Measurements from ENCODE around the gene DUSP5.

DUSP5 gene

GRCh38 chr10:110501142-110501937 lies 3.6 kb downstream of the DUSP5 start:
- peak; percentile 87 for DNase-seq

DNA sequence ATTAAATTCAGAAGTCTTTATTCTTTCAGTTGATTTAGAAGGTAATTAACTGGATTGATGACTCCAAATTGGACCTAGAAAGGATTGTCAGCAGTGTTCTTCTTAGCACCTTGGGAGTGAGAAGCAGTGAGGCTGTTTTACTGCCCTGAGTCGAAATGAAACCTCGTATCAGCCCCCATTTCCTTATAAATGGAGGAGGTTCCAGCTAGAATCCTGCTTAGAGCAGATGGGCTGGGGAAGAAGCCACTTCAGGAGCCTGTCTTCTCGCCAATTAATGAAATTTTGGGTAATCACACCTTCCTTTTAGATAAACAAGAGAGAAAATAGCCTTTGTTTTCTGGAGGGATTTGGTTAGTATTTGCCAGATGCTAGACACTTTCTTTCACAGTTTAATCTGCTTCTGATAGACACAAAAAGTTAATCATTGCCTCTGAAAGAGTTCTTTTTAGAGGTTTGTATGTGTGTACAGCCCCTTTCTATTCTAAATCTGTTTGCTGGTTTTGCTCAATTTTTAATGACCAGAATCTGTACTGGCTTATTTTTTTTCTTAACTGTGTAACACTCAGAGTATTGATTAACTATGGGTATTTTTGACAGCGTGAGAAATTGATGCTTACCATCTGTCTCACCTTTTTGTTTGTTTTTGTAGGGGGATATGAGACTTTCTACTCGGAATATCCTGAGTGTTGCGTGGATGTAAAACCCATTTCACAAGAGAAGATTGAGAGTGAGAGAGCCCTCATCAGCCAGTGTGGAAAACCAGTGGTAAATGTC lies 4.6 kb downstream of the DUSP5 start:
- no peak for DNase-seq

GRCh38 chr10:110502851-110503301 lies 5.2 kb downstream of the DUSP5 start:
- DNase-seq: peak; percentile 79

- no peak for DNase-seq
Observed at GRCh38 chr10:110503528-110504110, 5.9 kb downstream of the DUSP5 start.

DNA sequence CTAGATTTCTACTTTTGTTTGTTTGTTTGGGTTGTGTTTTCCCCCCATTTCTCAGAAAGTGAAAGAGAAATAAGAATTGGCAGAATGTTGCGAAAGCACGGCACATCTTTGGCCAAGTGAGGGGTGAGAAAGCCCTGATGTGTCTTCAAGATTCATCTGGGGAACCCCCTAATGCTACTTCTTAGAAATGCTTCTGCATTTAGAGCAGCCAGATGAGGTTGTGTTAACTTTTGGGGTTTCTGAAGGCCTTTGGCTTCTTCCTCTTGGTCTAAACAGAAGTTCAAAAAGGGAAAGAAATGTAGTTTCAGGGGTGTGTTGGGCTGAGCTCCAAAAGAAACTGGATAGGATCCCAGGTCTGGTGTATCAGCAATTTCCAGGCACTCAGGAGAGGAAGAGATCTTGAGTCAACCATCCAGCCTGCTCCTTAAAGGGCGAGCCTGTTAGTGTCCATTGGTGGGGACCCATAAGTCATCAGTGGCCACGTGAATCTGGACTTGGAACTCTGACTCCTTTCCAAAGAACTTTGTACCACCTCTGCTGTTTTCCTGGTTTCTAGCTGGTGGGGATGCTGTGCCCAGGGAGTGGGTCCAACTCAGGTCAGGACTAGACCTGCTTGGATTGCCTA lies 6.5 kb downstream of the DUSP5 start:
- peak; percentile 78 for DNase-seq

DNA sequence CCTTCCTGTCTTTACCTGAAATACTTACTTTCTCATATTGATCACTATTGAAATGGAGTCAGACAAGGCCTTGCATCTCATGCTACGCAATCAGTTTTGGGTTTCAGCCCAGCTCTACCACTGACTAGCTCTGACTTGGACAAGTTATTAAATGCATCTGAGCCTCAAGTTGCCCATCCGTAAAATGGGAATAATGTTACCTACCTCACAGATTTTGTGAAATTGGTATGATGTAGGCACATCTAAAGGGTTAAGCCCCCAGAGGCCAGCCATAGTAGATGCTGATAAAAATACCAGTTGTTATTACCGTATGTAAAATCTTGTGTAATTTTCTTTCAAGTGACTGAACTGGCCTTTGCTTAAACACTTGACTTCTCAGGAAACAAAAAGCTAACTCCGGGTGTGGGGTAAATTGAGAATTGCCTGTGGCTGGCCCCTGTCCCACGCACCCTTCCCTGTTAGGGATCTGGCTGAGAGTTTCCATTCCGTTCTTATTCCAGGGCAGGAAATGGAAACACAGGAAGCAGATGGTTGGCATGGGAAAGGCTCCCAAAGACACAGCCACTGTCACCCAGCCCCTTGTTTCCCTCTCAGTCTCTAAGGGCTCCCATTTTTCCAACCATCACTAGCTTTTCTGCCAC lies 7.5 kb downstream of the DUSP5 start:
- DNase-seq: no peak

DNA sequence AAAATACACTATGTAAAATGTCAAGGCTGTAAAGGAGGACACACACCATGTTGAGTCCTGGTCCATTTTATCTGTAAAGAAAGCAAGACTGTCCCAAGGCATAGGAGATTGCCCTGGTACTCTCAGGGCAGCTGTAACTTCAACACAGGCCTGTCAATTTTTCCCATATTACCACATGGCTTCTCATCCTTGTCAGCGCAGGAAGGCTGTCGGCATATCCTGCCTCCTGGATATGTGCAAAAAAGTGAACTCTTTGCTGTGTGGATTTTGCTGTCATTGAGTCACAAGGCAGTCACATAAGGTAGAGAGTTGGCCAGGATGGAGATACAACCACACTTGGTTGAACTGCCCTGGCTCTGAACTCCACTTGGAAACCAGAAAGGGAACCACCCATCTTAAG lies 8.7 kb downstream of the DUSP5 start:
- DNase-seq: no peak

- no peak for DNase-seq
Observed at GRCh38 chr10:110507346-110507745, 9.6 kb downstream of the DUSP5 start.

GRCh38 chr10:110508159-110508788 lies 10.6 kb downstream of the DUSP5 start:
- DNase-seq: no peak

DNA sequence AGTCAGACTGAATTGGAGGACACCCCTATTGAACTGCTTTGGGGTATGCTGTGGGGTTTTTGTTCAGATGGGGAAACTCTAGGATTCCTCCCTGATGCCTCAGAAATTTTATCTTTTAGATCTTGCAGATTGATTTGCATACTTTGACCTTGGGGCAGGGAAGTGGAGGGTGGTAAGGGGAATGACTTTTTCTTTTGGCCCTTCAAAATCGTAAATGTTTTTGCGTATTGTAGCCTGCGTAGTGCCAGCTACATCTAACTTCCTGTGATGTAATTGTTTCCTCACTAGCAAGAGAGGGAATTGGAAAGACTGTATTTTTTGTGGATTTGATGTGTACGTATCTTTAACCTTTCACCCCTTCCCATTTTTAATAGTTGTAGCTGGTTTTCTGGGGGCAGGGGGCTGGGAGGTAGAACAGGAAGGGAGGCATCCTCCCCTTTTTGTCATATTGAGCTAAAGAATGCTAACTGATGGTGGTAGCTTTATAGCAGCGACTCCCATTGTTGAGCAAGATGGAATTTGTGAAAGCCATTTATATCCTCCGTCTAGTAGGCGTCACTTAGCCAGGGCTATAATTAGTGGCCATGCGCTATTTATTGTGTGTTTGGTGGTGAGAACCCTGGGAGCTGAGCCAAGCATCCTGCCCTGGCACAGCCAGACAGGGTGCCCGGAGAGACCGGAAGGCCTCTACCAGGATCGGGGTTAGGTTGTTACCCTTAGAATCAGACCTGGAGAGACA lies 11.3 kb downstream of the DUSP5 start:
- no peak for DNase-seq

DNA sequence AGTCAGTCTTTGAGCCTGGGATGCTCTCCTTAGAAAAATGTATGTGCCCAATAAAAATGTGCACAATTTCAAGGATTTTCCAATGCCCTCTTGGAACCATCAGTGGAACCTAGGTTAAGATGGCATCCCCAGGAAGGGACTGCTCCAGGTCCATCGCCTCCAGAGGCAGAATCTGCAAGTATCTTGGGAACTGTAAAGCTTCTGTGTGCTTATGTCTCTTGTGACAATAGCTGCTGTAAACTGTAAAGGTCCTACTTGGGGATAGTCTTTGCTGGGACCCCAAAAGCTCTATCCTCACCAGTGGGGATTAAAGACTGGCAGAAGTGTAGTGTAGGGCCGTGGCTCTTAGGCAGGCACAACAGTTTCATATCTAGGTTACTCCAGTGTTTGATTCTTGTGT lies 11.9 kb downstream of the DUSP5 start:
- no peak for DNase-seq

DNA sequence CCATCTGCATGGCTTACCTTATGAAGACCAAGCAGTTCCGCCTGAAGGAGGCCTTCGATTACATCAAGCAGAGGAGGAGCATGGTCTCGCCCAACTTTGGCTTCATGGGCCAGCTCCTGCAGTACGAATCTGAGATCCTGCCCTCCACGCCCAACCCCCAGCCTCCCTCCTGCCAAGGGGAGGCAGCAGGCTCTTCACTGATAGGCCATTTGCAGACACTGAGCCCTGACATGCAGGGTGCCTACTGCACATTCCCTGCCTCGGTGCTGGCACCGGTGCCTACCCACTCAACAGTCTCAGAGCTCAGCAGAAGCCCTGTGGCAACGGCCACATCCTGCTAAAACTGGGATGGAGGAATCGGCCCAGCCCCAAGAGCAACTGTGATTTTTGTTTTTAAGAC lies 12.4 kb downstream of the DUSP5 start:
- no peak for DNase-seq

DNA sequence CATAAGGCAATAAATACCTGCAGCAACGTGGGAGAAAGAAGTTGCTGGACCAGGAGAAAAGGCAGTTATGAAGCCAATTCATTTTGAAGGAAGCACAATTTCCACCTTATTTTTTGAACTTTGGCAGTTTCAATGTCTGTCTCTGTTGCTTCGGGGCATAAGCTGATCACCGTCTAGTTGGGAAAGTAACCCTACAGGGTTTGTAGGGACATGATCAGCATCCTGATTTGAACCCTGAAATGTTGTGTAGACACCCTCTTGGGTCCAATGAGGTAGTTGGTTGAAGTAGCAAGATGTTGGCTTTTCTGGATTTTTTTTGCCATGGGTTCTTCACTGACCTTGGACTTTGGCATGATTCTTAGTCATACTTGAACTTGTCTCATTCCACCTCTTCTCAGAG lies 13.0 kb downstream of the DUSP5 start:
- no peak for DNase-seq

DNA sequence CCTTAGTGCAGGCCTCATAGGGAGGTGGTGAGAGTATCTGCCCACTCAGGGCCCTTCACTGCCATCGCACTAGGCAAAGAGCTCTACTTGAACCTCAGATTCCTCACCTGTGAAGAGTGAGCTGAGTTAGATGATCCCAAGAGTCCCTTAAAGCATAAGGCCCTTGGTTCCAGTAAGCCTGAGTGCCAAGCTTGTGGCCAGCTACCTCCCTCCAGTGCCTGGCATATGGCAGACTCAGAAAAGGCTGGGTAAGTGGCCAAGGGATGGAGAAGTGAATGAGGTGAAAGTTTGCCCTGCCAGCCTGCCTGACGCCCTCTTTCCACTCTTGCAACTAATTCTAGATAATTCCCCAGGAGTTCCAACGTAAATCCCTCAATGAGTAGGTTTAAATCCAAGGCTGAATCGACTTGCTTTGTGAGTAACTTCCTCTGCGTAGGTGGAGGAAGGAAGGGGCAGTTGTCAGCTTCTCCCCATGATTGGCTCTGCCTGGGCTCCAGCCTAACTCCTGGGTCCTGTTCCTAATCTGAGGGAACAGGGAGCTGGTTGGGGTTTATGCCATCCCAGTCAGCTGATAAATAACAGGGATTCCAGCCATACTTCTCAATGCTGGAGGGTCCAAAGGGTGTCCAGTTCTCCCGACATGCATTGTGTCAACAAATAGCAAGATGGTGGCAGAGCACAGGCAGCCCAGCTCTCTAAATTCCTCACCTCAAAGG lies 14.2 kb downstream of the DUSP5 start:
- DNase-seq: no peak

DNA sequence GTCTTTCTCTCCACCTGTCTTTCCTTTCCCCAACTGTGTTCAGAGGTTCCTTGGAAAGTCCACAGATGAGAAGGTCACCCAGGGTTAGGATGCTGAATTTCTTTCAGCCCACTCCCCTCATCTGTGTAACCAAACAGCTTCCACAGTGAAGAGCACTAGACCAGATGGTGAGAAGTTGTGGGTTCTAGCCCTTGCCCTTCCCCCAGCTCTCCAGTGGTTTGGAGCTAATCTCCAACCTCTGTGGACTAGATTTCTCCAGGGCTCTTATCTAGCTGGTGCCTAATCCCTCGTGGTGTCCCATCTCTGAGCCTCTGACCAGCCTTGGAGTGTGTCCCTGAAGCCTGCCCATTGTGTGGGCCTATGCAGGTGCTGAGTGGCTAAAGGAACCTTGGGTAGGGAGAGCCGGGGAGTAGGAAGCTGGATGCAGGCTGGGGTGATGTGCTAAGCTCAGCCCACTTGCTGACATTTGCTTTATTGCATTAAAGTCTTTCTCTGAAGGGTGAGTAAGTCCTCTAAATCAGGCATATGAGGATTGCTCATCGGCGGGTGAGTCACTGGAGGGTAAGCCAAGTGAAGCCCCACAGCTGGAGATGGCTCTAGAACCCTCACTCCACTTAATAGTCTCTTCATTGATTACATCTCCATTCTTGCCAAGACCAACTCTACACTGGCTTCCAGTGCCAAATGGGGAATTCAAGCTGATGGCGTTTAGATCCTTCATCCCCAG lies 14.9 kb downstream of the DUSP5 start:
- DNase-seq: no peak

- no peak for DNase-seq
Observed at GRCh38 chr10:110513949-110514348, 16.2 kb downstream of the DUSP5 start.

GRCh38 chr10:110514848-110515247 lies 17.1 kb downstream of the DUSP5 start:
- DNase-seq: no peak

- no peak for DNase-seq
Observed at GRCh38 chr10:110516815-110517492, 19.2 kb downstream of the DUSP5 start.

GRCh38 chr10:110522365-110522988 lies 24.8 kb downstream of the DUSP5 start:
- DNase-seq: no peak
